ENCODE measurements around the gene CEP20.
"Not testable (repeated sequence)": the region's sequence is repeated elsewhere in the genome, so short reads cannot be mapped to it uniquely, and the experiment has no call there.

Gene CEP20, protein sequence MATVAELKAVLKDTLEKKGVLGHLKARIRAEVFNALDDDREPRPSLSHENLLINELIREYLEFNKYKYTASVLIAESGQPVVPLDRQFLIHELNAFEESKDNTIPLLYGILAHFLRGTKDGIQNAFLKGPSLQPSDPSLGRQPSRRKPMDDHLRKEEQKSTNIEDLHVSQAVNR

DNA sequence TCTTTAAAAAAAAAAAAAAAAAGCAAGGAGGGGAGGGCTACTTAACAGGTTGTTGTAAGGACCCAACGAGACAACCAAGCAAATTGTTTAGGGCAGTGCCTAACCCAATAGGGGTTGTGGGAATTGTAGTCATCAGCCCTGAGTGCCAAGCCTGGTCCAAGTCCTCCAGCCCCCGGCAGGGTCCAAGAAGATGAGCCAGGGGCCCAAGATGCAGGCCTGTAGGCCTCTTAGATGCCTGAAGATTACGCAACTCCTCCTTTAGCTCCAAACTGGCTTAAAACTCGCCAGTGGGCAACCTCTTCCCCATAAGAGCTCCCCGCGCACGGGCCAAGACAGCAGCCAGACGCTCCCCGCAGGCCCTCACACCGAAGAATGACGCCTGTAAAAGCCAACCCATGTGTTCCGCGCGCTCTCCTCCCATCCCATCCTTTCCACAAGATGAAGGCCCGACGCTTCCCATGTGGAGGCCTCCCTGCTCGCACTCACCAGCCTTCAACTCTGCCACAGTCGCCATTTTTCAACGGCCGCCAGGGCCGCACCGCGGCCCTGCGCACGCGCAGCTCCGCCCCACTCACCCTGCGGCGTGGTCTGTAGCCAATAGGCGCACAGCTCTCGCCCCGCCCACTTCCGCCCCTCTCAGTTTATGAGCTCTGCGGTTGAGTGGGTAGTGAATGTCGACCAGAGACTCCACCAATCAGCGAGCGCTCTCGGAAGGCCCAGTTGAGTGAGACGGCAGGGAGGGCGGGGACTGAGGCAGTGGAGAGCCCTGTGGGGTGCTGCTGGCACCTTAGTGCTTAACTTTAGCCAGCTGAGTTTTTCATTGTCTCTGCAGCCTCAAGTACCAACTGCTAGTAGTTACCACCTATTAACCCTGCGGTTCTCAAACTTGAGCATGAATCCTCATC, at the start of gene CEP20:
Gene CEP20 (minus strand): TSS at position 532 of the 905 bp plus-strand sequence. CDS start 18 bp downstream, at position 514.
- peak; percentile 97 for FAIRE-seq

DNA sequence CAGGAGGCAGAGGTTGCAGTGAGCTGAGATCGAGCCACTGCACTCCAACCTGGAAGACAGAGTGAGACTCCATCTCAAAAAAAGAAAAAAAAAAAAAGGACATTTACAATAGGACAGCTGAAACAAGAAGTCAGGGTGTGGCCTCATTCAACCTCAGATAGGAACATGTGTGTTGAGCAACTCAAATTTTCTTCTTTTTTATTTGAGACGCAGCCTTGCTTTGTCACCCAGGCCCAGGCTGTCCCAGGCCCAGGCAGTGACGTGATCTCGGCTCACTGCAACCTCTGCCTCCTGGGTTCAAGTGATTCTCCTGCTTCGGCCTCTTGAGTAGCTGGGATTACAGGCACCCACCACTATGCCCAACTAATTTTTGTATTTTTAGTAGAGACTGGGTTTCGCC, 48.4 kb upstream of the CEP20 start:
- not testable (repeated sequence) for FAIRE-seq

DNA sequence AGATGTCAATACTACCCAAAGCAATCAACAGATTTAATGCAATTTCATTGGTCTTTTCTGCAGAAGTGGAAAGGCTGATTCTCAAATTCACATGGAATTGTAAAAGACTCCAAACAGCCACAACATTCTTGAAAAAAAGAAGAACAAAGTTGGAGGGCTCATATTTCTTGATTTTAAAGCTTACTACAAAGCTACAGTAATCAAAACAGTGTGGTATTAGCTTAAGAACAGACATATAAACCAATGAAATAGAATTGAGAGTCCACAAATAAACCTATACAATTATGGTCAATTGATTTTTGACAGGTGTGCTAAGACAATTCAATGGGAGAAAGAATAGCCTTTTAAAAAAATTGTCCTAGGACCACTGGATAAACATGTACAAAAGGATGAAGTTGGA, 46.6 kb upstream of the CEP20 start:
- FAIRE-seq, result no peak

DNA sequence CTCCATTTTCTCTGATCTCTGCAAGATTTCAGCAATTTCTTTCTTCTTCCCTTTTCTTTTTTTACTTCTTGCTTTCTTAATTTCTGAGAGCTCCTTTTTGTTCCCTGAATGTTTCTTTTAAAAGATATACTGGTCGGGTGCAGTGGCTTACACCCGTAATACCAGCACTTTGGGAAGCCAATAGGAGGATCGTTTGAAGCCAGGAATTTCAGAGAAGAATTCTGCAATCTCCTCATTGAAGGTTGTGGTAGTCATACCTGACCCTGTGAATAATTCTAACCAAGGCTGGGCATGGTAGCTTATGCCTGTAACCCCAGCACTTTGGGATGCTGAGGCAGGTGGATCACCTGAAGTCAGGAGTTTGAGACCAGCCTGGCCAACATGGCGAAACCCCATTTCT, 45.4 kb upstream of the CEP20 start:
- no peak for FAIRE-seq

DNA sequence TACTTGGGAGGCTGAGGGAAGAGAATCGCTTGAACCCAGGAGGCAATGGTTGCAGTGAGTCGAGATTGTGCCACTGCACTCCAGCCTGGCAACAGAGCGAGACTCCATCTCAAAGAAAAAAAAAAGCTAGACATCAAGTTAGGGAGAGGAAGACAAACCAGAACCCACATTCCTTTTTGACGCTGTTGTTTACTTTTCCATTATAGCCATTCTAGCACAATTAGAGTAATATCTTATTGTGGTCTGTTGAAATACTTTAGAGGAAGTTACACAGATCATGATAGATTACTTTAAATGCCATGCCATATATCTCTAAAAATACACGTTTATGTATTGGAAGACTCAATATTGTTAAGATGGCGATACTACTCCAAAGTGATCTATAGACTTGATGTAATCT, 44.5 kb upstream of the CEP20 start:
- FAIRE-seq, result no peak

DNA sequence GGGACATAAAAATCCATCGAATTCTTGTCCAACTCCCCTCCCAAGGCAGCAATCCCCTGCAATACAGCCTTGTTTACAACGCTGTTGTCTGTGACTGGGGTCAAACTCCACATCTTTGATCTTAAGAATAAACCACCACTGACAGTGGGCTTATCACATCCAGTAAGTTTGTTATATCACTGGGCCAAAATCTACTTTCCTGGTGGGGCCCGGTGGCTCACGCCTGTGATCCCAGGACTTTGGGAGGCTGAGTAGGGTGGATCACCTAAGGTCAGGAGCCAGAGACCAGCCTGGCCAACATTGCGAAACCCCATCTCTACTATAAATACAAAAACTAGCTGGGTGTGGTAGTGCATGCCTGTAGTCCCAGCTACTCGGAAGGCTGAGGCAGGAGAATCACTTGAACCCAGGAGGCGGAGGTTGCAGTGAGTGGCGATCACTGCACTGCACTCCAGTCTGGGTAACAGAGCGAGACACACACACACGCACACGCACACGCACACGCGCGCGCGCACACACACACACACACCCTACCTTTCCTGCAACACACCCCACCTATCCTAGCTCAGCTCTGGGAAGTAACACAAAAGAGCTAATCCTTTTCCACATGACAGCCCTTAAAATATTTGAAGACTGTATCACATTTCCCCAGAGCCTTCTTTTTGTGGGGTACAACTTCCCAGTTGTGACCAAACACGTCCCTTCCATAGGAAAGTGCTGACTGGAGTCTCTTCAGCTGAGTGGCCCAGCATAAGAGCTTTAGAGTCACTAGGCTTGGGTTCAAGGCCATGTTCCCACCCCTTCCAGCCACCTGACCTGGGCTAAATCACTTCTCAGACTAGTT, 40.1 kb upstream of the CEP20 start:
- no peak for FAIRE-seq

DNA sequence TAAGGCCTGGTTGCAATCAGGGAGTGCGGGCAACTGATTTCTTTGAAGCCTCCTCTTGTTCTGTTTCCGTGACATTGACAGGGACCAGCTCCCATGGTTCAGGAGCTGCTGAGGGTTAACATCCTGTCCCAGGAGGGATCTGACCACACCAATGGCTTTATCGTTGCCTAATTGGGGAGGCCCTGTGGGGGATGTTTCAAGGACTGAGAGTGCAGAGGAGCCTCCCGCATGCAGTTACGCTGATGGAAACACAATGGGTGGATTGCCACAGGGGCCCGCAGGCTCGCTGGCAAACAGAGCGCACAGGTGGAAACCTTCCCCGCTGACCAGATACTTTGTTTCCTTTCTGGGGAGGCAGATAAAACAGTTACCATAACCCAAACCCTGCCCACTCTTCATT, 37.2 kb upstream of the CEP20 start:
- no peak for FAIRE-seq

DNA sequence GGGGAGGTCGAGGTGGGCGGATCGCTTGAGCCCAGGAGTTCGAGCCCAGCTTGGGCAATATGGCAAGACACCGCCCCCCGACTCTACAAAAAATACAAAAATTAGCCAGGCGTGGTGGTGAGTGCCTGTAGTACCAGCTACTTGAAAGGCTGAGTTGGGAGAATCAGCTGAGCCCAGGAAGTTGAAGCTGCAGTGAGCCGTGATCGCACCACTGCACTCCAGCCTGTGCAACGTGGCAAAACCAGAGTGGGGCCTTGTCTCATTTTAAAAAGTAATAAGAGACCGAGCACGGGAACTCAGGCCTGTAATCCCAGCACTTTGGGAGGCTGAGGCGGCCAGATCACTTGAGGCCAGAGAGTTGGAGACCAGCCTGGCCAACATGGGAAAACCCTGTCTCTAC, 36.6 kb upstream of the CEP20 start:
- no peak for FAIRE-seq

DNA sequence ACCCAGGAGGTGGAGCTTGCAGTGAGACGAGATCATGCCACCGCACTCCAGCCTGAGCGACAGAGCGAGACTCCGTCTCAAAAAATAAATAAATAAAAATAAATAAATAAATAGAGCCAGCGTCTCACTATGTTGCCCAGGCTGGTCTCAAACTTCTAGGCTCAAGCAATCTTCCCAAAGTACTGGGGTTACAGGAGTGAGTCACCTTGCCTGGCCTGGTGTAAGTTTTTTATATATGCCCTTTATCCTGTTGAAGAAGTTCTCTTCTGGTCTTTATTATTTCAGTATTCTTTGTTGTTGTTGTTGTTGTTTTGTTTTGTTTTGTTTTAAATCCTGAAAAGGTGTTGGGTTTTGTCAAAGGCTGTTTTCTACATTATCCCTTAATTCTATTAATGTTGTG, 30.9 kb upstream of the CEP20 start:
- no peak for FAIRE-seq

DNA sequence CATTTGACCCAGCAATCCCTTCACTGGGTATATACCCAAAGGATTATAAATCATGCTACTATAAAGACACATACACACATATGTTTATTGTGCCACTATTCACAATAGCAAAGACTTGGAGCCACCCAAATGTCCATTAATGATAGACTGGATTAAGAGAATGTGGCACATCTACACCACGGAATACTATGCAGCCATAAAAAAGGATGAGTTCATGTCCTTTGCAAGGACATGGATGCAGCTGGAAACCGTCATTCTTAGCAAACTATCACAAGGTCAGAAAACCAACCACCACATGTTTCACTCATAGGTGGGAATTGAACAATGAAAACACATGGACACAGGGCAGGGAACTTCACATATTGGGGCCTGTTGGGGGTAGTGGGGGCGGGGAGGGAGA, 29.9 kb upstream of the CEP20 start:
- FAIRE-seq, result not testable (repeated sequence)

DNA sequence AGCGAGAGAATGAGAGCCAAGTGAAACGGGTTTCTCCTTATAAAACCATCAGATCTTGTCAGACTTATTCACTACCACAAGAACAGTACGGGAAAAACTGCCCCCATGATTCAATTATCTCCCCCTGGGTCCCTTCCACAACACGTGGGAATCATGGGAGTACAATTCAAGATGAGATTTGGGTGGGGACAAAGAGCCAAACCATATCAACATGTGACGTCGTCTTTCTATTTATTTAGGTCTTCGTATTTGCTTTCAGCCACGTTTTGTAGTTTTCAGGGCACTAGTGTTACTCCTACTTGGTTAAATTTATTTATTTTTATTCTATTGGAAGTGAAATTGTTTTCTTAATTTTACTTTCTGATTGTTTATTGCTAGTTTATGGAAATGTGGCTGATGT, 27.9 kb upstream of the CEP20 start:
- no peak for FAIRE-seq

DNA sequence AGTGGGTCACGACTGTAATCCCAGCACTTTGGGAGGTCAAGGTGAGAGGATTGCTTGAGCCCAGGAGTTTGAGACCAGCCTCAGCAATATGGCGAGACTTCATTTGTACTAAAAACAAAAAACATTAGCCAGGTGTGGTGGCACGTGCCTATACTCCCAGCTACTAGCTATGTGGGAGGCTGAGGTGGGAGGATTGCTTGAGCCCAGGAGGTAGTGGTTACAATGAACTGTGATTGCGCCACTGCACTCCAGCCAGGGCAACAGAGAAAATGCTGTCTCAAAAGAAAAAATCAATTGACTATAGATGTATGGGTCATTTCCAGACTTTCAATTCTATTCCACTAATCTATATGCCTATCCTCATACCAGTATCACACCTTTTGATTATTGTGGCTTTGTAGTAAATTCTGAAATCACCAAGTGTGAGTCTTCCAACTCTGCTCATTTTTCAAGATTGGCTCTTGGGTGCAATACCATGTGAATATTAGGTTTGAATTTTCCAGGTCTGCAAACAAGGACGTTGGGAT, 27.2 kb upstream of the CEP20 start:
- FAIRE-seq, result no peak

DNA sequence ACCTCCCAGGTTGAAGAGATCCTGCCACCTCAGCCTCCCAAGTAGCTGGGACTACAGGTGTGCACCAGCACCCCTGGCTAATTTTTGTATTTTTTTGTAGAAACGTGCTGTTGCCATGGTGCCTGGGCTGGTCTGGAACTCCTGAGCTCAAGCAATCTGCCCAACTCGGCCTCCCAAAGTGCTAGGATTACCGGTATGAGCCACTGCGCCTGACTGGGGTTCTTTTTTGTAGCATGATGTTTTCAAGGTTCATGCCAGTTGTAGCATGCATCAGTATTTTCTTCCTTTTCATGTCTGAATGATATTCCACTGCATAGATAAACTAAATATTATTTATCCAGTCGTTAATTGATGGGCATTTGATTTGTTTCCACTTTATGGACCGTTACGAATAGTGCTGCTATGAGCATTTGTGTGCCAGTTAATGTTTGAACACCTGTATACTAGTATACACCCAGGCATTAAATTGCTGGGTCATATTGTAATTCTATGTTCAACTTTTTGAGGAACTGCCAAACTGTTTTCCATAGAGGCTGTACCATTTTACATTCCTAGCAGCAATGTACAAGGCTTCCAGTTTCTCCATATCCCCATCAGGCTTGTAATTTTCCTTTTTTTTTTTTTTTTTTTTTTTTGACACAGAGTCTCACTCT, 24.8 kb upstream of the CEP20 start:
- no peak for FAIRE-seq

DNA sequence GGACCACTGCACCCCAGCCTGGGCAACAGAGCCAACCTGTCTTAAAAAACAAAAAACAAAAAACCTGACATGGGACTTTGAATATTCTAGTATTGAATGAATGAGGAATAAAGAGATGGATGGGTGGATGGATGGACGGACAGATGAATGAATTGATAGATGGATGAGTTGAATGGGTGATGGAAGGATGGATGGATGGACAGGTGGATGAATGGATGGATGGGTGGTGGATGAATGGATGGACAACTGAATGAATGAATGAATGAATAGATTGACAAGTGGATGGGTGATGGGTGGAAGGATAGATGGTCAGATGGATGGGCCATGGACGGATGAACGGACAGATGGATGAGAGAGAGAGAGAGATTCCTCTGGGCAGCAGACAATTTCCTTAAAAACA, 22.8 kb upstream of the CEP20 start:
- no peak for FAIRE-seq

DNA sequence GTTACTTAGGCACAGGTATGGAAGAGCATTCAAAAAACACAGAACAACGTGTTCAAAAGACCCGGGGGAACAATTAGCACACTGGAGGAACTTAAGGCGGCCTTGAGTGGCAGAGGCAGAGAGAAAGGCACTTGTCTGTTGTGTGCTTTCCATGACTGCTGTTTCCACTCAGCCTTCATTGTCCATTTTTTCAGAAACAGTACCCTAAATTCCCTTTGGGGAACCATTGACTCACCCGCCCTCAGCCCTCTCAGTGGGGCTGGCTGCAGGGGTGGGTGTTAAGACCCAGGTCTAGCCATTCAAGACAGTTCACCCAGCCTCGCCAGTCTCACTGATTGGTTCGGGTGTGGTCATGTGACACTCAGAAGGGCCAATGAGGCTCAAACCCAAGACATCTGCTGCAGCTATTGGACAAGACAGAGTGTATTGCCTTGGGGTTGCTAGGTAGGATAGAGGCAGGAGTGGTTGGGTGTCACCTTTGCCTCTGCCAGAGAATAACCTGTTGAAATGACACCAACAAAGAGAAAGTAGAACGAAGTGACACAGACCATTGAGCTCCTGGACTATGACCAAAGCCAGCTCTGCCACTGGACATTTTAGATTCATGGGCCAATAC, 19.6 kb upstream of the CEP20 start:
- no peak for FAIRE-seq

DNA sequence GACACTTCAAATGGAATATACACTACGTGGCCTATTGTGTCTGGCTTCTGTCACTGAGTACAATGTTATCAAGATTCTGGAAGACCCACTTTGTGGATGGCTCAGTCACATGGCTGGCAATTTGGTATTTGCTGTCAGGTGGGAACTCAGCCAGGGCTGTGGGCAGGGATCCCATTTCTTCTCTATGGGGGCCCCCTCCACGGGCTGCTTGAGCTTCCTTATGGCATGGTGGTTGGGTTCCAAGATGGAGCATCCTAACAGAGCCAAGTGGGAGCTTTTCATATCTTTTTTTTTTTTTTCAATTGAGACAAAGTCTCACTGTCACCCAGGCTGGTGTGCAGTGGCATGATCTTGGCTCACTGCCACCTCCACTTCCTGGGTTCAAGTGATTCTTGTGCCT, 18.0 kb upstream of the CEP20 start:
- FAIRE-seq, result no peak

DNA sequence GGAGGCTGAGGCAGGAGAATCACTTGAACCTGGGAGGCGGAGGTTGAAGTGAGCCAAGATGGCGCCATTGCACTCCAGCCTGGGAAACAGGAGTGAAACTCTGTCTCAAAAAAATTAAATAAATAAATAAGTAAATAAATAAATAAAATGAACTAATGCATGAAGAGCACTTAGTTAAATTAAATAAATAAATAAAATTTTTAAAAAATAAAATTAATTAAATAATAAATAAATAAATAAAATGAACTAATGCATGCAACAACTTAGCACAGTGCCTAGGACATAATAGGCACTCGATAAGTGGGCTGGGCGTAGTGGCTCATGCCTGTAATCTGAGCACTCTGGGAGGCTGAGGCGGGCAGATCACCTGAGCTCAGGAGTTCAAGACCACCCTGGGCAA, 15.6 kb upstream of the CEP20 start:
- peak; percentile 49 for FAIRE-seq

DNA sequence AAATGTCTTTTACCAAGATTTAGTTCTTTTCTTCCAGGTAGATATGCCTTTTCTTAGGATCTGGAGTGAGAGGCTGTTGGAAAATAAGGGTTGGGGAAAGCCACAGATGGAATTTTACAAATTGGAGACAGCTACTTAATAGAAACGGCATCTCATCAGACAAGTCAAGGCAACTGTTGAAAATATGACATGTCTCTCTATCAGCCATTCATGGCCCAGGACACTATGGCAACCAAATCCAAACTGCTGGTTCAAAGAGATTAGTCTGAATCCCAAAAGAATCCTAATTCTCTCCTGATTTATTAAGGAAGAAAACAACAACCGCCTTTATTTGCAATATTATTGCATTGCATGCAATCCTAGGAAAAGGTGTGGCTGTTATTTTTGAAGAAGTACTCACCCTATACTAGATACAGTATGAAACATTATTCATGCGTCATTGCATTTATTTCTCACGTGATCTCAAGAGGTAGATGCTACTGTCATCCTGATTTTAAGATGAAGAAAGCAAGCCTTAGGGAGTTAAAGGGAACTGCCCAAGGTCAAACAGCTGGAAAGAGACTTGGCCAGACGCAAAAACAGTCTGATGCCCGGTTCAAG, 12.6 kb upstream of the CEP20 start:
- FAIRE-seq, result no peak

DNA sequence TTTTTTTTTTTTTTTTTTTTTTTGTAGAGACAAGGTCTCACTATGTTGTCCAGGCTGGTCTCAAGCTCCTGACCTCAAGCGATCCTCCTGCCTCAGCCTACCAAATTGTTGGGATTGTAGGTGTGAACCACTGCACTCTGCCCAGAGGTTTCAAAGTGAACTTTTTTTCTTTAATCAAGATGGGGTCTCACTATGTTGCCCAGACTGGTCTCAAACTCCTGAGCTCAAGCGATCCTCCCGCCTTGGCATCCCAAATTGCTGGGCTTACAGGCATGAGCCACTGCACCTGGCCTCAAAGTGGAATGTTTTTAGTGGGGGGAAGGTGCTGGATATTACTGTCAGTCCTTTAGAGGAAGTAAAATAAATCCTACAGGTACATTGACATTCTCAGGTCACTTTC, 12.0 kb upstream of the CEP20 start:
- no peak for FAIRE-seq

DNA sequence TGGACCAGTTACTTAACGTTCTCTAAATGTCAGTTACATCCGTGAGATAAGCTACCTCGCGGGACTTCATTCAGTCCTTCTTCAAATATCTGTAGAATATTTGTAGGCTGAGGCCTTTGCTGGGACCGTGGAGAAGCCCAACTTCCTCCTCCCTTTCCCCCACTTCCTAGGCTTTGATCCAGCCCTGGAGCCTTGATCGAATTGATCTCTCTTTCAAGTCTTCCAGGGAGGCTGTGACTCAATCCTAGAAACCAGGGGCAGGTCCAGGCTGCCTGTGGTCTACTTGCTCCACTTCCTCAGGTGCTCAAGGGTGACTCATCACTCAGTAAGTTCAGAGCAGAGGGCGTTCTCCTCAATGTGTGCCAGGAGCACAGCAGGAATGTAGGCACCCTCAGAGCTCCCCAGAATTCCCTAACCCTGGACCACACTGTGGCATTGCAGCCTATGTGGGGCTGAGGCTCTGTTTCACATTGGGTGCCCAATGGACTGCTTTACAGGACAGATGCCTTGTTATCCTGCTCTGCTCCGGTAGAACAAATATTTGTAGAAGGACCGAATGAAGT, 11.2 kb upstream of the CEP20 start:
- peak; percentile 95 for FAIRE-seq

DNA sequence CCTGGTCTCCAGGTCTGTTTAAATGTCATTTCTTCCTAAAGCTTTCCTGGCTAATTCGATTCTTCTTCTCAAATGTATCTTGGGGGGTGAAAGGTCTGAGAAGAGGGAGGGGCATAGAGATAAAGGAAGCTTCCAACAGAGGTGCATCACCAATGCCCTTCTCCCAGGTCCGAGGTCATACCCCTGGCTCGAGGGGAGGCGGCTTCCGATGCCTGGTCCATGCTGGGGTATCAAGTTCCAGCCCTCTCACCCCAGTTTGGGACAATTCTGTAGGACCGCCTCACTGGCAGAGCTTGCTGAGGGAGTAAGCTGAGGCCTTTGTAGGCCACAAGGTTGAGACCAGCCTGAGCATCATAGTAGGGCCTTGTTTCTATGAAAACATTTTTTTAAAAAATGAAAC, 10.3 kb upstream of the CEP20 start:
- FAIRE-seq, result peak; percentile 9

DNA sequence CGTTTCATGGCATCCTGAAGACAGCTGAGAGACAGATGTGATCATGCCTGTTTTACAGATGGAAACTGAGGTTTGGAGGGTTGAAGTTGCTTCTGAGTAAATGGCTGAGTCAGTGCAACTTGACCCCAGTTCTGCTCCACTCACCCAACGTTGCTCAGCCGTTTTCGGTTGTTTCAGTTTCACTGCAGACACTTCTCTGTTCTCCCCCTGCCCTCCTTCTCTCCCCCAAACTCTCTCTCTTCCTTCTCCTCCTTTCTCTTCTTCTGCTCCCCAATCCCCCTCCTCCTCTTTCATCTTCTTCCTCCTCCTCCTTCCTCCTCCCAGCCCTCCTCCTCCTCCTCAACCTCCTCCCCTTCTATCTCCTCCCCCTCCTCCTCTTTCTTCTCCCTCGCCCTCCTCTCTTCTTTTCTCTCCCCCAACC, 9.4 kb upstream of the CEP20 start:
- no peak for FAIRE-seq

Data from A204.1 (cell line).